GM12878 (cell line): ENCODE measurements around the gene ESRP2. TPM values are rescaled to one million over a fixed set of nuclear protein-coding genes. Genes with fewer than 3 reads are reported as not detected.

Experiments used
- ATAC-seq: fragments of 200-7000 bp; cut with Tn5 transposase; 3 replicates; pipeline ENCODE4 v1.9.1; 2020; ENCODE audit warnings: mild to moderate bottlenecking, moderate library complexity
- BruUV-seq: library from RNA; stranded (reverse); fragments of 400-500 nt; replicated peaks from 2 replicates; lab custom pipeline; 2021; lab: Mats Ljungman, UMichigan
- CTCF ChIA-PET: fragments of 300-600 bp; sonication (Branson Sonifier 250); formaldehyde crosslinking; extraction: SDS; loops from one replicate; lab custom pipeline; 2021; ENCODE audit warnings: inconsistent platforms; lab: Yijun Ruan, JAX
- POLR2A ChIA-PET: fragments of 350-600 bp; formaldehyde crosslinking; extraction: SDS; loops from one replicate; lab custom pipeline; 2021; ENCODE audit warnings: inconsistent platforms; lab: Charles Lee
- RAD21 ChIA-PET: fragments of 300-600 bp; sonication (Branson Sonifier 250); formaldehyde crosslinking; loops from one replicate; lab custom pipeline; 2023; ENCODE audit warnings: antibody characterized with exemption; ENCODE audit not compliant: unreplicated experiment; lab: Charles Lee
- SMC1A ChIA-PET: fragments of 300-600 bp; sonication (Branson Sonifier 250); formaldehyde crosslinking; loops from one replicate; lab custom pipeline; 2023; ENCODE audit not compliant: unreplicated experiment, uncharacterized antibody; lab: Charles Lee
- DNase-seq: peaks from one replicate; pipeline ENCODE4 v3.0.0-alpha.2; 2011; ENCODE audit warnings: low read depth, low spot score
- FAIRE-seq: peaks from 3 replicates; lab custom pipeline; 2011; peaks lifted over from hg19 to GRCh38; lab: Jason Lieb, UNC
- H2AFZ ChIP-seq: 2 replicates; pipeline ENCODE4 v1.6.0; 2011; ENCODE audit warnings: low read depth, low read length, control low read depth; ENCODE audit not compliant: control insufficient read depth
- H3K27ac ChIP-seq: 2 replicates; pipeline ENCODE4 v1.5.1; 2011; ENCODE audit warnings: control low read depth; ENCODE audit not compliant: control insufficient read depth, insufficient read depth
- H3K27me3 ChIP-seq, 2 experiments: replicated peaks in 1 of 2; 2 replicates each; pipeline versions ENCODE4 v1.6.0 to v1.6.1; 2011; ENCODE audit warnings: low read length in 1 of 2; ENCODE audit not compliant: control insufficient read depth in 2 of 2, insufficient read depth in 2 of 2
- H3K36me3 ChIP-seq, 2 experiments: 2 replicates each; pipeline ENCODE4 v1.5.1; 2011; ENCODE audit warnings: low read length in 1 of 2; ENCODE audit not compliant: control insufficient read depth in 2 of 2, insufficient read depth in 2 of 2
- H3K4me1 ChIP-seq: 2 replicates; pipeline ENCODE4 v1.6.1; 2011; ENCODE audit warnings: mild to moderate bottlenecking, low read length, moderate library complexity, mixed read lengths; ENCODE audit not compliant: control insufficient read depth, insufficient read depth
- H3K4me2 ChIP-seq: 2 replicates; pipeline ENCODE4 v1.6.0; 2011; ENCODE audit warnings: control low read depth; ENCODE audit not compliant: control insufficient read depth, insufficient read depth
- H3K4me3 ChIP-seq: fragments of 200-600 bp; sonication (generic); 2 replicates; pipeline ENCODE4 v1.5.1; 2016
- H3K79me2 ChIP-seq: 2 replicates; pipeline ENCODE4 v1.6.0; 2011; ENCODE audit warnings: low read length; ENCODE audit not compliant: control insufficient read depth, insufficient read depth
- H3K9ac ChIP-seq: 2 replicates; pipeline ENCODE4 v1.8.0; 2011; ENCODE audit warnings: low read length, control low read depth, mixed read lengths; ENCODE audit not compliant: control insufficient read depth, insufficient read depth
- H3K9me3 ChIP-seq: replicated peaks from 3 replicates; pipeline ENCODE4 v1.5.1; 2011; ENCODE audit warnings: mild to moderate bottlenecking, low read length; ENCODE audit not compliant: control insufficient read depth, insufficient read depth
- H4K20me1 ChIP-seq: 2 replicates; pipeline ENCODE4 v1.6.0; 2011; ENCODE audit not compliant: control insufficient read depth, insufficient read depth
- CBX5 ChIP-seq: sonication (generic); IDR thresholded peaks from 2 replicates; pipeline ENCODE4 v1.6.1; 2016; ENCODE audit warnings: low read depth, moderate library complexity, mild to moderate bottlenecking, inconsistent platforms
- FOS ChIP-seq: IDR thresholded peaks from 3 replicates; pipeline ENCODE4 v1.6.1; 2011; ENCODE audit warnings: borderline replicate concordance; ENCODE audit not compliant: insufficient read length; ENCODE audit errors: extremely low read depth
- MTA2 ChIP-seq: fragments of 450-650 bp; IDR thresholded peaks from 2 replicates; pipeline ENCODE4 v1.6.1; 2016; ENCODE audit warnings: low read depth, mild to moderate bottlenecking, moderate library complexity
- MTA3 ChIP-seq: IDR thresholded peaks from 2 replicates; pipeline ENCODE4 v1.6.1; 2012; ENCODE audit warnings: low read length, inconsistent platforms, borderline replicate concordance
- MXI1 ChIP-seq: fragments of 150-350 bp; IDR thresholded peaks from 2 replicates; pipeline ENCODE4 v1.6.1; 2011; ENCODE audit warnings: low read depth, mild to moderate bottlenecking, inconsistent platforms, low read length, improper control_type of control experiment
- NFIC ChIP-seq: IDR thresholded peaks from 2 replicates; pipeline ENCODE4 v1.6.1; 2012; ENCODE audit warnings: low read depth, mild to moderate bottlenecking, inconsistent platforms, low read length, moderate library complexity
- NFYA ChIP-seq: IDR thresholded peaks from 2 replicates; pipeline ENCODE4 v1.6.1; 2011; ENCODE audit warnings: low read depth, mild to moderate bottlenecking, low read length, improper control_type of control experiment, borderline replicate concordance
- PAX8 ChIP-seq: fragments of 450-650 bp; IDR thresholded peaks from 2 replicates; pipeline ENCODE4 v1.6.1; 2017; ENCODE audit warnings: mild to moderate bottlenecking, moderate library complexity
- PBX3 ChIP-seq: IDR thresholded peaks from 2 replicates; pipeline ENCODE4 v1.6.1; 2011; ENCODE audit warnings: mild to moderate bottlenecking, low read depth, low read length, moderate library complexity; ENCODE audit not compliant: insufficient replicate concordance
- RBBP5 ChIP-seq: fragments of 200-600 bp; sonication (generic); conservative IDR thresholded peaks from 2 replicates; pipeline ENCODE4 v1.6.1; 2016
- USF2 ChIP-seq: IDR thresholded peaks from 2 replicates; pipeline ENCODE4 v1.6.1; 2011; ENCODE audit warnings: low read depth, low read length, improper control_type of control experiment, borderline replicate concordance
- YBX1 ChIP-seq: fragments of 450-650 bp; IDR thresholded peaks from 2 replicates; pipeline ENCODE4 v1.6.1; 2016; ENCODE audit warnings: antibody characterized with exemption
- YY1 ChIP-seq: IDR thresholded peaks from 2 replicates; pipeline ENCODE4 v1.6.1; 2011; ENCODE audit warnings: low read depth, mild to moderate bottlenecking, low read length
- ZBTB11 ChIP-seq: fragments of 450-650 bp; formaldehyde crosslinking; IDR thresholded peaks from 2 replicates; pipeline ENCODE4 v1.5.0; 2022; ENCODE audit warnings: mild to moderate bottlenecking, missing genetic modification characterization
- WGBS: methylation state at CpG from one replicate; pipeline ENCODE4 v1.1.6; 2016; ENCODE audit warnings: low lambda C conversion rate; ENCODE audit not compliant: insufficient replicate concordance, insufficient coverage; ENCODE audit errors: missing lambda C conversion rate; 5-methylcytosine and 5-hydroxymethylcytosine counted together
- in situ Hi-C: fragments of 300-500 bp; cut with MboI; formaldehyde crosslinking; loops from 9 replicates; pipeline ENCODE4 v1.14.3; 2018; ENCODE audit warnings: mixed read lengths
- intact Hi-C: fragments of 100-400 bp; cut with micrococcal nuclease; formaldehyde crosslinking; loops from one replicate; pipeline ENCODE4 v1.14.2; 2022; ENCODE audit not compliant: unreplicated experiment
- polyA plus RNA-seq, 11 experiments: library from polyadenylated mRNA; depleted of rRNA in 4 of 11; unstranded in 6 of 11; stranded (reverse) in 5 of 11; fragments of >200 nt; fragmentation: Nextera tagmentation in 4 of 11; fragmentation: Illumina TruSeq in 1 of 11; extraction: Ambion mirVana in 4 of 11; extraction: Trizol in 1 of 11; gene quantifications; 1 replicate in 1 of 11; 2 replicates in 10 of 11; pipeline versions ENCODE4 v1.2.1 to v1.2.3, GENCODE V29; 2011 to 2016; ENCODE audit warnings: inconsistent platforms in 2 of 11, missing spikeins in 2 of 11, low read depth in 1 of 11
- total RNA-seq, 4 experiments: library from RNA; depleted of rRNA in 3 of 4; stranded (reverse); fragments of >200 nt in 3 of 4; fragmentation: Illumina TruSeq in 1 of 4; extraction: Trizol in 1 of 4; gene quantifications; 2 replicates each; pipeline versions ENCODE4 v1.2.1 to v1.2.3, GENCODE V29; 2013 to 2021

ESRP2 gene
- total and polyA plus RNA-seq, 10 of the 15 experiments (the other 5 are each of a cell fraction or from before 2014, with no cell fraction given) = 0.04 to 0.64 (median 0.08) TPM; not detected in 3

GRCh38 chr16:68275611-68276191 lies 39.8 kb upstream of the ESRP2 start:
- no peaks in the 10 kb centered on the region for H3K9me3 ChIP-seq
- H3K27ac ChIP-seq = peak overlapping the region; percentile 70
- peak overlapping the region; percentile 29; the same call in 1 of the 2 replicates for H3K9ac ChIP-seq
- FAIRE-seq = peak; percentile 90
- no peaks in the 10 kb centered on the region for H4K20me1 ChIP-seq
- ATAC-seq = peak; percentile 87
- no peaks in the 10 kb centered on the region for H3K27me3 ChIP-seq
- H3K4me2 ChIP-seq = peak overlapping the region; percentile 56
- peak; percentile 96 for DNase-seq
- ChIA-PET POLR2A (interaction anchor here (0.6 to 12.2 kb wide), 4 partner anchors 11 to 234 kb away, joined by 3 to 177 read pairs (median 5); partner anchors contain the start of gene SLC7A6), RAD21 (interaction anchor here (1.0 to 4.1 kb wide), 6 partner anchors 9 to 53 kb away, joined by 3 to 32 read pairs (median 6); partner anchors contain the start of gene SLC7A6), CTCF (interaction anchor here (1.2 to 4.4 kb wide), 6 partner anchors 9 to 43 kb away, joined by 3 to 40 read pairs (median 6); partner anchors contain the start of genes PRMT7, SLC7A6 and SLC7A6OS), SMC1A (interaction anchor here (1.0 to 18.5 kb wide), 7 partner anchors 3 to 183 kb away, joined by 4 to 253 read pairs (median 7); partner anchors contain the start of gene SLC7A6)
- BruUV-seq = TSS peak; percentile 51
- peaks cover 45% of the 10 kb centered on the region for H3K79me2 ChIP-seq
- intact Hi-C loops (no loop called here), in situ Hi-C loops (no loop called here)
- no peak overlapping the region for H2AFZ ChIP-seq
- H3K4me1 ChIP-seq = peaks cover 37% of the 10 kb centered on the region
- WGBS = 18% methylated on average over 4 of the region's 4 CpGs
- H3K36me3 ChIP-seq = peaks cover 11 to 18% of the 10 kb centered on the region in 2 experiments
- peak overlapping the region; percentile 28; the same call in 1 of the 2 replicates for H3K4me3 ChIP-seq
- TF ChIP-seq YBX1 = no peak
- no peak for TF ChIP-seq USF2
- TF ChIP-seq MTA2 = peak; percentile 81; the same call in 1 of the 2 replicates
- peak; percentile 77; the same call in 1 of the 2 replicates for TF ChIP-seq MTA3
- TF ChIP-seq CBX5 = no peak
- TF ChIP-seq RBBP5 = no peak
- TF ChIP-seq YY1 = peak; percentile 40; the same call in 1 of the 2 replicates
- TF ChIP-seq PAX8 = peak; percentile 93
- no peak for TF ChIP-seq ZBTB11 (CRISPR knock-in tag)
- peak; percentile 89 for TF ChIP-seq NFIC
- peak; percentile 97 for TF ChIP-seq MXI1
- TF ChIP-seq FOS = no peak
- TF ChIP-seq NFYA = no peak
- TF ChIP-seq PBX3 = peak; percentile 47
